Brain microvascular endothelial cell (primary cell): ENCODE results near the gene DEFB128.
"Not testable (repeated sequence)": the region's sequence is repeated elsewhere in the genome, so short reads cannot be mapped to it uniquely, and the experiment has no call there.

ENCODE experiments used
- DNase-seq: peaks from one replicate; pipeline ENCODE4 v3.0.0-alpha.2; 2020
- H3K27ac ChIP-seq: fragments of 250-450 bp; sonication (Bioruptor Pico); 2 replicates; pipeline ENCODE4 v1.5.1; 2020; ENCODE audit warnings: mild to moderate bottlenecking, moderate library complexity
- H3K27me3 ChIP-seq: fragments of 250-450 bp; sonication (Bioruptor Pico); replicated peaks from 2 replicates; pipeline ENCODE4 v1.5.1; 2020; ENCODE audit warnings: mild to moderate bottlenecking
- H3K36me3 ChIP-seq: fragments of 250-450 bp; sonication (Bioruptor Pico); replicated peaks from 2 replicates; pipeline ENCODE4 v1.5.1; 2020; ENCODE audit warnings: mild to moderate bottlenecking
- H3K4me3 ChIP-seq: 2 replicates; pipeline ENCODE4 v1.5.1; 2011; ENCODE audit warnings: low read depth, mild to moderate bottlenecking, control low read depth, low read length, moderate library complexity
- in situ Hi-C: cut with HindIII; loops from 2 replicates; pipeline ENCODE4 v1.10.0; 2017; ENCODE audit warnings: low sequenced_read_pairs, low pct_ligation_motif_present
- TF ChIP-seq, protein P1 (sequence below): IDR thresholded peaks from 2 replicates; pipeline ENCODE4 v1.5.1; 2011; ENCODE audit warnings: low read depth, mild to moderate bottlenecking, moderate library complexity, low read length, control low read depth, inconsistent platforms; ENCODE audit errors: missing control alignments

DEFB128 gene

DNA sequence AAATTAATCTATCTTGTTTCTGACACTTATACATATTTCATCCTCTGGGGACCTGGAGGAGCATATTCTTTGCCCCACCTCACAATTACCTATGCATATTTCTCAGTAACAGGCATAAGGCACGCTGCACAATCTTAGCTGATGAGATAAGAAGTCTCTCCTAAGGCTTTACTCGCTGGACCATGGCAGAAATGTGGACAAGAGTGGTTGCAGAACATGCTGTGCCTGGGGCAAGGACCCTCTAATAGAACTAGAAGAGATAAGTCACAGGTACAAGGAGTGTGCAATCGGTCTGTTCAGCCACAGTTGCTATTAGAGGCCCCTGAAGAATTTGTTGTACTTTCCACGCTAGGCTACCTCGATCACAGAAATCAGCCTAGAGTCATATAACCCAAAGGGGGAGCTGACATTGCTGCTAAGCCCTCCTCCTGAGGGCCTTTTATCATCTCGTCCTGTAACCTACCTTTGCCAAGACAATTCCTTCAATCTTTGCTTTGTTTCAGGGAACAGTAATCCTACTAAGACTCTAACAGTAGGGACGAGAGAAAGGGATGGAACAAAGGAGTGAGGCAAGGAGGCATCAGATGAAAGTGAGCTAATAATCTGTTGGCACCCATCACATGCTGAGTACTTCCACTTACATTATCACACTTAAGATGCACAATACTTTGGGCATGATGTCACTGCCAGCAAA is 21.4 kb upstream of the DEFB128 start:
- TF ChIP-seq, protein P1, sequence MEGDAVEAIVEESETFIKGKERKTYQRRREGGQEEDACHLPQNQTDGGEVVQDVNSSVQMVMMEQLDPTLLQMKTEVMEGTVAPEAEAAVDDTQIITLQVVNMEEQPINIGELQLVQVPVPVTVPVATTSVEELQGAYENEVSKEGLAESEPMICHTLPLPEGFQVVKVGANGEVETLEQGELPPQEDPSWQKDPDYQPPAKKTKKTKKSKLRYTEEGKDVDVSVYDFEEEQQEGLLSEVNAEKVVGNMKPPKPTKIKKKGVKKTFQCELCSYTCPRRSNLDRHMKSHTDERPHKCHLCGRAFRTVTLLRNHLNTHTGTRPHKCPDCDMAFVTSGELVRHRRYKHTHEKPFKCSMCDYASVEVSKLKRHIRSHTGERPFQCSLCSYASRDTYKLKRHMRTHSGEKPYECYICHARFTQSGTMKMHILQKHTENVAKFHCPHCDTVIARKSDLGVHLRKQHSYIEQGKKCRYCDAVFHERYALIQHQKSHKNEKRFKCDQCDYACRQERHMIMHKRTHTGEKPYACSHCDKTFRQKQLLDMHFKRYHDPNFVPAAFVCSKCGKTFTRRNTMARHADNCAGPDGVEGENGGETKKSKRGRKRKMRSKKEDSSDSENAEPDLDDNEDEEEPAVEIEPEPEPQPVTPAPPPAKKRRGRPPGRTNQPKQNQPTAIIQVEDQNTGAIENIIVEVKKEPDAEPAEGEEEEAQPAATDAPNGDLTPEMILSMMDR, result no peak
- DNase-seq, result no peak
- H3K27me3 ChIP-seq, result no peaks in the 10 kb centered on the region
- H3K36me3 ChIP-seq, result no peaks in the 10 kb centered on the region
- no peak overlapping the region for H3K4me3 ChIP-seq
- no peak overlapping the region for H3K27ac ChIP-seq
- in situ Hi-C loops, result no loop called here

DNA sequence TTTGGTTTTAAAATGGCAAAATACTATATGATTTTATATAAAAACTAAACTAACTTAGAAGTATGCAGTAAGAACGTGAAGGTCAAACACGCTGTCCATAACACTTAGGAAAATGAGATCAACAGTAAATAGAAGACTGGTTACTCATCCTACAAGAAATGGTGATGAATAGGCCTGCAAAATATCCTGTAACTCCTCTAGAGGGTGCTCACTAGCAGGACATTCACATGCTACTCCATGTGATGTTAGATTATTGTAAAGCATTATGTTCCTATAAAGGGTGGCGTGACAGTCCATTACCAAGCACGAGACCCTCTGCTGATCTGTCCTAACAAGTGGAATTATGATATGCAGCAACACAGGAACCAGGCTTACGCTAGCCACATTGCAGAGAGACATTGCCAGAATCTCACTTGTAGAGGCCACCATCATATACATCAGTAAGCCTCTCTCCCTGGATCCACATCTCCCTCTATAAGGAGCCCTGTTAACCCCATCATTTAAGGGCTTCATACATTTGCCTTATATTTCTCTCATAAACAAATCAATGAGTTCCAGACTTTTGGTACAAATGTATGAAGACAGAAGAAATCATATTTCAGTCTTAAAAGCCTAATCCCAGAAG is 19.5 kb upstream of the DEFB128 start:
- Histone ChIP-seq H3K27me3 (no peaks in the 10 kb centered on the region), H3K4me3 (no peak overlapping the region), H3K27ac (no peak overlapping the region), H3K36me3 (no peaks in the 10 kb centered on the region)
- TF ChIP-seq, protein P1, result peak; percentile 68
- in situ Hi-C loops, result no loop called here
- peak; percentile 65 for DNase-seq

DNA sequence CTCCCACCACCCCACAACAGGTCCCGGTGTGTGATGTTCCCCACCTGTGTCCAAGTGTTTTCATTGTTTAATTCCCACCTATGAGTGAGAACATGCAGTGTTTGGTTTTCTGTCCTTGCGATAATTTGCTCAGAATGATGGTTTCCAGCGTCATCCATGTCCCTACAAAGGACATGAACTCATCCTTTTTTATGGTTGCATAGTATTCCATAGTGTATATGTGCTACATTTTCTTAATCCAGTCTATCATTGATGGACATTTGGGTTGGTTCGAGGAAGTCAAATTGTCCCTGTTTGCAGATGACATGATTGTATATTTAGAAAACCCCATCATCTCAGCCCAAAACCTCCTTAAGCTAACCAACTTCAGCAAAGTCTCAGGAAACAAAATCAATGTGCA is 14.1 kb upstream of the DEFB128 start:
- in situ Hi-C loops, H3K36me3 ChIP-seq, H3K27me3 ChIP-seq, H3K4me3 ChIP-seq, DNase-seq, H3K27ac ChIP-seq: not testable (repeated sequence)

DNA sequence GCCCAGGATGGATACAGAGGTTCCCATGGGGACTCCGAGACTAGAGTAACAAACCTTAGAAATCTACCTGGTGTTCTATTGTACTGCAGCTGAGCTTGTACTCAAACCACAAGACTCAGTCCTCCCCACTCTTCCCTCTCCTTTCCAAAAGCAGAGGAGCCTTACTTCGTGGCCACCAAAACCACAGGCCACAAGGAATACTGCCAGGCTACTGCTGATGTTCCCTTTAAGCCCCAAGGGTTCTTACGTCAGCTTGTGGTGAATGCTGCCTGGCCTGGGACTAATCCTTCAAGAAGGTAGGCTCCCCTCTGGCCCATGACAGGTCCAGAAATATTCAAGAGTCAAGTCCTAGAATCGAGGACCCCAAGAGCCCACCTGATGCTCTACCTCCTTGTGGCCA is 10.5 kb upstream of the DEFB128 start:
- in situ Hi-C loops, result no loop called here
- TF ChIP-seq, protein P1, result no peak
- Histone ChIP-seq H3K27me3 (no peaks in the 10 kb centered on the region), H3K27ac (no peak overlapping the region), H3K4me3 (no peak overlapping the region), H3K36me3 (no peaks in the 10 kb centered on the region)
- no peak for DNase-seq

DNA sequence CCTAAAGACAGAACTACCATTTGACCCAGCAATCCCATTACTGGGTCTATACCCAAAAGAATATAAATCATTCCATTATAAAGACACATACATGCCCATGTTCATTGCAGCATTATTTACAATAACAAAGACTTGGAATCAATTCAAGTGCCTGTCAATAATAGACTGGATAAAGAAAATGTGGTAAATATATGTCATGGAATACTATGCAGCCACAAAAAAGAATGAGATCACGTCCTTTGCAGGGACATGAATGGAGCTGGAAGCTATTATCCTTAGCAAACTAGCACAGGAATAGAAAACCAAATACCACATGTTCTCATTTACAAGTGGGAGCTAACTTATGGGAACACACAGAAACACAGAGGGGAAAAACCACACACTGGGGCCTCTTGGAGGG is 8.7 kb upstream of the DEFB128 start:
- Histone ChIP-seq H3K36me3 (no peaks in the 10 kb centered on the region), H3K27ac (no peak overlapping the region), H3K4me3 (no peak overlapping the region), H3K27me3 (no peaks in the 10 kb centered on the region)
- no peak for DNase-seq
- in situ Hi-C loops, result no loop called here
- TF ChIP-seq, protein P1, result no peak

DNA sequence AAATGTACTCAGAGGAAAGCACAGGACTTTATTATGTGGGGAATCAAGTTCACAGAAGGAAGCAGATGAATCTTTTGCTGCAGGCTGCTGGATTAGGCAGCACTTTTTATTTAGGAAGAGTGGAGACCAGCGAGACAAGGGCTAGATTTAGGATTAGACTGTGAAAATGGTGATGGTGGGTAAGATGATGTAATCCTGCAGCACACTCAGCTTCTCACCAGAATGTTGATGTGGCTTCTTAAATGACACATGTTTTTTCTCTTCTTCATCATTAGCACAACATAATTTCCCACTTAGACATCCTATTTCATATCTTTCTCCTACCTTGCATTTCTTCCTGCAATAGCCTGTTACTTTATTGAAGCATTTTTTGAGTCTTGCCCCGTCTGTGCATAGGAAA is 1.8 kb downstream of the DEFB128 start:
- TF ChIP-seq, protein P1, result no peak
- Histone ChIP-seq H3K4me3 (no peak overlapping the region), H3K36me3 (no peaks in the 10 kb centered on the region), H3K27ac (no peak overlapping the region), H3K27me3 (no peaks in the 10 kb centered on the region)
- DNase-seq, result no peak
- in situ Hi-C loops, result no loop called here
